CD4-positive, alpha-beta T cell (primary cell): ENCODE data around the gene GRK5. TPM values are rescaled to one million over a fixed set of nuclear protein-coding genes. Genes with fewer than 3 reads are reported as not detected.
"Not testable (repeated sequence)": the region's sequence is repeated elsewhere in the genome, so short reads cannot be mapped to it uniquely, and the experiment has no call there.

ENCODE experiments used
- ATAC-seq: fragments of 200-7000 bp; cut with Tn5 transposase; one replicate; pipeline ENCODE4 v1.10.0; 2022; ENCODE audit warnings: mild to moderate bottlenecking; ENCODE audit not compliant: poor library complexity
- CTCF ChIA-PET: fragments of 350-600 bp; sonication (Branson Sonifier 250); formaldehyde crosslinking; loops from one replicate; lab custom pipeline; 2021; ENCODE audit warnings: antibody characterized with exemption, inconsistent platforms; lab: Charles Lee
- POLR2A ChIA-PET: fragments of 350-600 bp; sonication (Branson Sonifier 250); formaldehyde crosslinking; loops from one replicate; lab custom pipeline; 2021; ENCODE audit warnings: antibody characterized with exemption, inconsistent platforms; lab: Charles Lee
- DNase-seq, 14 experiments: peaks; one replicate each; pipeline ENCODE4 v3.0.0-alpha.2; 2013 to 2020; ENCODE audit warnings: mixed read lengths in 2 of 14
- H3K27ac ChIP-seq, 2 donors: one replicate each; pipeline versions ENCODE4 v1.5.1 to v1.7.0; 2013; ENCODE audit warnings: low read length in 2 of 2, low read depth in 1 of 2, mild to moderate bottlenecking in 1 of 2
- H3K27me3 ChIP-seq, 2 experiments: 1 replicate in 1 of 2; 2 replicates in 1 of 2; pipeline versions ENCODE4 v1.6.1 to v1.7.0; 2013; ENCODE audit warnings: low read length in 2 of 2, control low read depth in 1 of 2, mild to moderate bottlenecking in 1 of 2, moderate library complexity in 1 of 2; ENCODE audit not compliant: insufficient read depth in 2 of 2, control insufficient read depth in 1 of 2
- H3K36me3 ChIP-seq: one replicate; pipeline ENCODE4 v1.6.1; 2013; ENCODE audit warnings: low read length, control low read depth; ENCODE audit not compliant: insufficient read depth
- H3K4me1 ChIP-seq: one replicate; pipeline ENCODE4 v1.6.1; 2013; ENCODE audit warnings: low read length, control low read depth; ENCODE audit not compliant: insufficient read depth
- H3K4me3 ChIP-seq: one replicate; pipeline ENCODE4 v1.5.1; 2013; ENCODE audit warnings: mild to moderate bottlenecking, low read length, moderate library complexity
- H3K9me3 ChIP-seq, 2 experiments: 1 replicate in 1 of 2; 2 replicates in 1 of 2; pipeline versions ENCODE4 v1.6.1 to v1.7.0; 2013; ENCODE audit warnings: low read length in 2 of 2, mild to moderate bottlenecking in 2 of 2, control low read depth in 1 of 2, moderate library complexity in 1 of 2; ENCODE audit not compliant: control insufficient read depth in 1 of 2, insufficient read depth in 1 of 2
- H3K27ac Mint-ChIP-seq: one replicate; pipeline ENCODE4 v1.8.0; 2020; ENCODE audit warnings: mixed read lengths
- H3K27me3 Mint-ChIP-seq: one replicate; pipeline ENCODE4 v1.8.0; 2021; ENCODE audit warnings: mixed read lengths
- H3K36me3 Mint-ChIP-seq: one replicate; pipeline ENCODE4 v1.8.0; 2021; ENCODE audit warnings: low read depth, mixed read lengths
- H3K4me1 Mint-ChIP-seq: one replicate; pipeline ENCODE4 v1.8.0; 2021; ENCODE audit warnings: low read depth, mixed read lengths
- H3K4me3 Mint-ChIP-seq: one replicate; pipeline ENCODE4 v1.8.0; 2020; ENCODE audit warnings: mild to moderate bottlenecking, mixed read lengths
- H3K9me3 Mint-ChIP-seq: one replicate; pipeline ENCODE4 v1.8.0; 2020; ENCODE audit warnings: mixed read lengths
- intact Hi-C, 2 experiments: fragments of 100-400 bp; cut with DNase I in 1 of 2; cut with micrococcal nuclease in 1 of 2; formaldehyde crosslinking; loops; one replicate each; pipeline versions ENCODE4 v1.15.1 to v1.9.0; 2023 to 2025; cut with DNase I, micrococcal nuclease
- total RNA-seq, 174 experiments: library from RNA in 2 of 174; stranded (reverse) in 2 of 174; gene quantifications; one replicate each; pipeline ENCODE4 v1.2.3 and lab custom pipeline; 2021 to 2026
- TF ChIP-seq, protein P1 (sequence below): fragments of 200-600 bp; IDR thresholded peaks from one replicate; pipeline ENCODE4 v1.8.0; 2022; ENCODE audit warnings: antibody characterized with exemption, mild to moderate bottlenecking

Gene GRK5
- total RNA-seq, 2 experiments from 2014 or later: 19.2 to 20.8 TPM

GRCh38 chr10:119268871-119269506 lies 61.6 kb downstream of the GRK5 start:
- intact Hi-C loops: loop anchor here (1.0 to 5.0 kb wide), 5 partner anchors 16 to 60 kb away; no protein-coding TSS in a partner anchor
- Histone ChIP-seq H3K4me1 (peaks cover 63% of the 10 kb centered on the region), H3K27me3 (no peaks in the 10 kb centered on the region), H3K4me3 (no peak overlapping the region), H3K36me3 (no peaks in the 10 kb centered on the region), H3K27ac (peak overlapping the region; percentile 93 to 97), H3K9me3 (no peaks in the 10 kb centered on the region)
- H3K27ac Mint-ChIP-seq: peak overlapping the region; percentile 96
- no peaks in the 10 kb centered on the region for H3K9me3 Mint-ChIP-seq
- H3K27me3 Mint-ChIP-seq: no peaks in the 10 kb centered on the region
- H3K36me3 Mint-ChIP-seq: peaks cover 16% of the 10 kb centered on the region
- ChIA-PET POLR2A (interaction anchor here (0.9 to 4.0 kb wide), 9 partner anchors 12 to 457 kb away, joined by 3 to 29 read pairs (median 4); partner anchors contain the start of genes GRK5, INPP5F and RGS10), CTCF (interaction anchor here (0.5 to 2.5 kb wide), 9 partner anchors 14 to 180 kb away, joined by 3 to 11 read pairs (median 4); partner anchors contain the start of gene GRK5)
- peak overlapping the region; percentile 50 for H3K4me3 Mint-ChIP-seq
- ATAC-seq (peak; percentile 90), DNase-seq (peak; percentile 33 to 96 (median 70))
- TF ChIP-seq, protein P1, sequence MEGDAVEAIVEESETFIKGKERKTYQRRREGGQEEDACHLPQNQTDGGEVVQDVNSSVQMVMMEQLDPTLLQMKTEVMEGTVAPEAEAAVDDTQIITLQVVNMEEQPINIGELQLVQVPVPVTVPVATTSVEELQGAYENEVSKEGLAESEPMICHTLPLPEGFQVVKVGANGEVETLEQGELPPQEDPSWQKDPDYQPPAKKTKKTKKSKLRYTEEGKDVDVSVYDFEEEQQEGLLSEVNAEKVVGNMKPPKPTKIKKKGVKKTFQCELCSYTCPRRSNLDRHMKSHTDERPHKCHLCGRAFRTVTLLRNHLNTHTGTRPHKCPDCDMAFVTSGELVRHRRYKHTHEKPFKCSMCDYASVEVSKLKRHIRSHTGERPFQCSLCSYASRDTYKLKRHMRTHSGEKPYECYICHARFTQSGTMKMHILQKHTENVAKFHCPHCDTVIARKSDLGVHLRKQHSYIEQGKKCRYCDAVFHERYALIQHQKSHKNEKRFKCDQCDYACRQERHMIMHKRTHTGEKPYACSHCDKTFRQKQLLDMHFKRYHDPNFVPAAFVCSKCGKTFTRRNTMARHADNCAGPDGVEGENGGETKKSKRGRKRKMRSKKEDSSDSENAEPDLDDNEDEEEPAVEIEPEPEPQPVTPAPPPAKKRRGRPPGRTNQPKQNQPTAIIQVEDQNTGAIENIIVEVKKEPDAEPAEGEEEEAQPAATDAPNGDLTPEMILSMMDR: no peak
- peaks cover 59% of the 10 kb centered on the region for H3K4me1 Mint-ChIP-seq

- H3K9me3 Mint-ChIP-seq: no peaks in the 10 kb centered on the region
- ChIA-PET POLR2A (interaction anchor here (0.9 to 4.0 kb wide), 4 partner anchors 14 to 62 kb away, joined by 3 to 29 read pairs (median 12); partner anchors contain the start of gene GRK5), CTCF (interaction anchor here (2.0 to 2.5 kb wide), 2 partner anchors 36 to 61 kb away, joined by 8 to 11 read pairs; no protein-coding TSS in a partner anchor)
- H3K4me3 Mint-ChIP-seq: peak overlapping the region; percentile 74
- Histone ChIP-seq H3K9me3 (no peaks in the 10 kb centered on the region), H3K4me1 (peaks cover 59% of the 10 kb centered on the region), H3K36me3 (no peaks in the 10 kb centered on the region), H3K4me3 (no peak overlapping the region), H3K27ac (peak overlapping the region; percentile 93 to 97), H3K27me3 (no peaks in the 10 kb centered on the region)
- H3K27ac Mint-ChIP-seq: peak overlapping the region; percentile 96
- TF ChIP-seq, protein P1: no peak
- peaks cover 59% of the 10 kb centered on the region for H3K4me1 Mint-ChIP-seq
- H3K36me3 Mint-ChIP-seq: peaks cover 11% of the 10 kb centered on the region
- intact Hi-C loops: loop anchor here (1.0 to 5.0 kb wide), 5 partner anchors 15 to 60 kb away; no protein-coding TSS in a partner anchor
- DNase-seq (no peak), ATAC-seq (no peak)
- H3K27me3 Mint-ChIP-seq: no peaks in the 10 kb centered on the region
These were observed 62.4 kb downstream of the GRK5 start for GRCh38 chr10:119269737-119270136.

DNA sequence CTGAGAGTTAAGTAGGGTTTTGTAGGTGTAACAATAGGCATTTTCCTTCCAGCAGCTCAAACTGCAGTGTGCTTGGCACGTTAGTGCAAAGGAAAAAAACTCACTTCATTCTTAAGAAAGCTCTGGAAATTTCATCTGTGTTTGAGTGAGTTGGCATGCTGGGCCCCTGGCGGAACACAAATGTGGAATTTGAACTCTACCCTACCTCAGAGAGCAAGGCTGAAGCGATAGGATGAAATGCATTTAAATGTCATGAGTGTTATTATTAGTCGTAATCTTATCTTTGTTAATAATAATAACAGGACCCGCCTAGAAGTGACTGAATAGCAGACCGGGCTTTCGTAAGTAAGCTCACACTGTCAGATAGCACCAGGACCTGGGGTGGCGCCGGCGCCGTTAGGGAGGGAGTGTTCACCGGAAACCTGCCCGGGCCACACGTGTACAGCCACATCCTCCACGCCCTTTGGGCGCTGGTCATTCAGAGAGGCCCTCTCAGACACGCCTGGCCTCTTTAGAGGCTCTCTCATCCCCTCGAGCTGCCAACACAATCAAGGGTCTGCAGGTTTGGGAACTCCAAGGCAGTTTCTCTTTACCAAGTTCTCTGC lies 63.5 kb downstream of the GRK5 start:
- Mint-ChIP-seq H3K27ac (peak overlapping the region; percentile 96), H3K36me3 (peaks cover 11% of the 10 kb centered on the region), H3K4me3 (peak overlapping the region; percentile 74), H3K9me3 (no peaks in the 10 kb centered on the region), H3K4me1 (peaks cover 69% of the 10 kb centered on the region), H3K27me3 (no peaks in the 10 kb centered on the region)
- intact Hi-C loops: no loop called here
- DNase-seq: peak; percentile 12 to 76 (median 42)
- peak overlapping the region in 1 of 2 donors; percentile 20 for H3K27ac ChIP-seq
- POLR2A ChIA-PET: interaction anchor here (1.3 to 4.0 kb wide), 5 partner anchors 13 to 63 kb away, joined by 6 to 29 read pairs (median 9); partner anchors contain the start of gene GRK5
- CTCF ChIA-PET: interaction anchor here (1.4 to 4.3 kb wide), 8 partner anchors 12 to 175 kb away, joined by 3 to 25 read pairs (median 6); partner anchors contain the start of gene GRK5
- H3K4me3 ChIP-seq: peak overlapping the region; percentile 44
- TF ChIP-seq, protein P1: no peak
- no peaks in the 10 kb centered on the region for H3K36me3 ChIP-seq
- no peaks in the 10 kb centered on the region for H3K9me3 ChIP-seq
- H3K4me1 ChIP-seq: peaks cover 65% of the 10 kb centered on the region
- no peaks in the 10 kb centered on the region for H3K27me3 ChIP-seq
- ATAC-seq: no peak

GRCh38 chr10:119272338-119272734 lies 65.0 kb downstream of the GRK5 start:
- H3K9me3 Mint-ChIP-seq: not testable (repeated sequence)
- POLR2A ChIA-PET: interaction anchor here (0.5 to 1.9 kb wide), 5 partner anchors 21 to 216 kb away, joined by 3 to 6 read pairs (median 3); no protein-coding TSS in a partner anchor
- peak overlapping the region; percentile 96 for H3K27ac Mint-ChIP-seq

More at GRCh38 chr10:119272338-119272734, 65.0 kb downstream of the GRK5 start:
- peaks cover 63% of the 10 kb centered on the region for H3K4me1 ChIP-seq
- H3K9me3 ChIP-seq, H3K27ac ChIP-seq, H3K27me3 ChIP-seq, DNase-seq, ATAC-seq, intact Hi-C loops, H3K4me3 Mint-ChIP-seq, H3K4me3 ChIP-seq, H3K27me3 Mint-ChIP-seq, H3K36me3 ChIP-seq: not testable (repeated sequence)
- Mint-ChIP-seq H3K36me3 (peaks cover 11% of the 10 kb centered on the region), H3K4me1 (peaks cover 70% of the 10 kb centered on the region)
- CTCF ChIA-PET: interaction anchor here (1.7 to 4.3 kb wide), 4 partner anchors 10 to 173 kb away, joined by 4 to 25 read pairs (median 5); partner anchors contain the start of gene GRK5
